K562 (cell line): ENCODE data around the gene MEAK7. TPM values are rescaled to one million over a fixed set of nuclear protein-coding genes. Genes with fewer than 3 reads are reported as not detected.

Source experiments
- ATAC-seq: fragments of 200-7000 bp; cut with Tn5 transposase; 3 replicates; pipeline ENCODE4 v1.9.1; 2020; ENCODE audit warnings: moderate library complexity
- BruUV-seq: library from RNA; stranded (reverse); fragments of 400-500 nt; replicated peaks from 2 replicates; lab custom pipeline; 2021; lab: Mats Ljungman, UMichigan
- CTCF ChIA-PET: fragments of 300-600 bp; formaldehyde crosslinking; extraction: SDS; loops from one replicate; lab custom pipeline; 2021; ENCODE audit warnings: low intra/inter-chr PET ratio; lab: Yijun Ruan, JAX
- POLR2A ChIA-PET: fragments of 300-600, 350-650 bp; sonication (Branson Sonifier 250); formaldehyde crosslinking; extraction: SDS; loops from one replicate; lab custom pipeline; 2021; ENCODE audit warnings: antibody characterized with exemption, inconsistent platforms; lab: Yijun Ruan, JAX
- DNase-seq, 4 experiments: peaks; one replicate each; pipeline versions ENCODE4 v3.0.0 to v3.0.0-alpha.2; 2011 to 2018; ENCODE audit warnings: low spot score in 3 of 4, mixed read lengths in 3 of 4; ENCODE audit errors: extremely low read depth in 1 of 4
- FAIRE-seq: peaks from 2 replicates; lab custom pipeline; 2011; peaks lifted over from hg19 to GRCh38; lab: Jason Lieb, UNC
- H2AFZ ChIP-seq: 2 replicates; pipeline ENCODE4 v1.6.0; 2011; ENCODE audit warnings: low read depth, low read length, control low read depth, inconsistent platforms
- H3K27ac ChIP-seq: fragments of 200-600 bp; 3 replicates; pipeline ENCODE4 v1.8.0; 2011; ENCODE audit warnings: low read depth, mild to moderate bottlenecking, control low read depth, inconsistent platforms, low read length, moderate library complexity, mixed read lengths; ENCODE audit errors: extremely low read depth
- H3K27me3 ChIP-seq, 2 experiments: fragments of 300-600 bp in 1 of 2; 2 replicates in 1 of 2; 3 replicates in 1 of 2; pipeline versions ENCODE4 v1.6.0 to v1.8.0; 2011; ENCODE audit warnings: inconsistent platforms in 2 of 2, low read length in 2 of 2, mild to moderate bottlenecking in 1 of 2, mixed read lengths in 1 of 2, moderate library complexity in 1 of 2; ENCODE audit not compliant: control insufficient read depth in 2 of 2, insufficient read depth in 2 of 2
- H3K36me3 ChIP-seq: fragments of 300-600 bp; 3 replicates; pipeline ENCODE4 v1.8.0; 2011; ENCODE audit warnings: mild to moderate bottlenecking, low read length, inconsistent platforms; ENCODE audit not compliant: control insufficient read depth, insufficient read depth
- H3K4me1 ChIP-seq, 2 experiments: fragments of 200-600 bp in 1 of 2; replicated peaks in 1 of 2; 2 replicates in 1 of 2; 3 replicates in 1 of 2; pipeline versions ENCODE4 v1.5.1 to v1.8.0; 2011; ENCODE audit warnings: inconsistent platforms in 2 of 2, low read length in 2 of 2, mild to moderate bottlenecking in 1 of 2, mixed read lengths in 1 of 2, moderate library complexity in 1 of 2; ENCODE audit not compliant: control insufficient read depth in 2 of 2, insufficient read depth in 2 of 2
- H3K4me2 ChIP-seq: 2 replicates; pipeline ENCODE4 v1.6.1; 2011; ENCODE audit warnings: low read length, control low read depth, inconsistent platforms, mixed read lengths; ENCODE audit not compliant: insufficient read depth
- H3K4me3 ChIP-seq: fragments of 200-600 bp; sonication (generic), shearing (Covaris generic); 2 replicates; pipeline ENCODE4 v1.5.1; 2016; ENCODE audit warnings: control low read depth, inconsistent platforms
- H3K79me2 ChIP-seq: fragments of 200-600 bp; 3 replicates; pipeline ENCODE4 v1.8.0; 2011; ENCODE audit warnings: low read length, inconsistent platforms; ENCODE audit not compliant: control insufficient read depth, insufficient read depth
- H3K9ac ChIP-seq, 2 experiments: 2 replicates each; pipeline versions ENCODE4 v1.6.0 to v1.6.1; 2011; ENCODE audit warnings: low read depth in 2 of 2, low read length in 2 of 2, control low read depth in 1 of 2, inconsistent platforms in 1 of 2, mild to moderate bottlenecking in 1 of 2, mixed read lengths in 1 of 2; ENCODE audit not compliant: insufficient read depth in 1 of 2
- H3K9me1 ChIP-seq: one replicate; pipeline ENCODE4 v1.6.0; 2011; ENCODE audit warnings: inconsistent platforms, mild to moderate bottlenecking, low read length, moderate library complexity; ENCODE audit not compliant: control insufficient read depth, insufficient read depth
- H3K9me3 ChIP-seq: replicated peaks from 2 replicates; pipeline ENCODE4 v1.5.1; 2011; ENCODE audit warnings: low read depth, low read length, inconsistent platforms; ENCODE audit not compliant: control insufficient read depth, insufficient read depth
- H4K20me1 ChIP-seq: replicated peaks from 2 replicates; pipeline ENCODE4 v1.6.1; 2011; ENCODE audit warnings: low read length, inconsistent platforms, mixed read lengths; ENCODE audit not compliant: control insufficient read depth, insufficient read depth
- EWSR1 ChIP-seq: fragments of 450-650 bp; IDR thresholded peaks from 2 replicates; pipeline ENCODE4 v1.6.1; 2018; ENCODE audit warnings: borderline replicate concordance, mild to moderate bottlenecking, low read depth, moderate library complexity; ENCODE audit not compliant: partially characterized antibody
- NBN ChIP-seq: fragments of 450-650 bp; IDR thresholded peaks from 2 replicates; pipeline ENCODE4 v1.6.1; 2016; ENCODE audit warnings: low read depth, mild to moderate bottlenecking
- ZBTB17 ChIP-seq: fragments of 450-650 bp; formaldehyde crosslinking; IDR thresholded peaks from 2 replicates; pipeline ENCODE4 v1.4.0; 2020; ENCODE audit warnings: mild to moderate bottlenecking
- ZNF224 ChIP-seq: sonication (generic); formaldehyde crosslinking; IDR thresholded peaks from 2 replicates; pipeline ENCODE4 v1.8.0; 2022; ENCODE audit warnings: mild to moderate bottlenecking, missing genetic modification reagents
- ZNF695 ChIP-seq: fragments of 450-650 bp; formaldehyde crosslinking; IDR thresholded peaks from 2 replicates; pipeline ENCODE4 v1.4.0; 2020; ENCODE audit warnings: mild to moderate bottlenecking, moderate library complexity
- WGBS: fragments of 100-300 bp; shearing (Covaris generic); methylation state at CpG from one replicate; pipeline ENCODE4 v1.1.6; 2016; ENCODE audit warnings: low coverage, mixed read lengths; ENCODE audit not compliant: insufficient coverage; ENCODE audit errors: missing lambda C conversion rate; 5-methylcytosine and 5-hydroxymethylcytosine counted together
- in situ Hi-C: fragments of 300-500 bp; cut with MboI; formaldehyde crosslinking; loops from 4 replicates; pipeline ENCODE4 v1.15.0; 2018; ENCODE audit warnings: inconsistent platforms, mixed read lengths
- intact Hi-C: fragments of 100-400 bp; cut with micrococcal nuclease; formaldehyde crosslinking; loops from 2 replicates; pipeline ENCODE4 v1.14.2; 2022
- polyA plus RNA-seq, 8 experiments: library from polyadenylated mRNA; depleted of rRNA in 4 of 8; stranded (reverse) in 5 of 8; unstranded in 3 of 8; fragments of >200 nt; fragmentation: Nextera tagmentation in 2 of 8; fragmentation: Illumina TruSeq in 1 of 8; extraction: Ambion mirVana in 2 of 8; extraction: Trizol in 1 of 8; gene quantifications; 2 replicates each; pipeline versions ENCODE4 v1.2.1 to v1.2.3, GENCODE V29; 2011 to 2014; ENCODE audit warnings: inconsistent platforms in 1 of 8, missing spikeins in 1 of 8
- total RNA-seq, 7 experiments: library from RNA; depleted of rRNA in 6 of 7; stranded (reverse); fragments of >200 nt in 6 of 7; fragmentation: Illumina TruSeq in 2 of 7; extraction: Trizol in 2 of 7; gene quantifications; 2 replicates each; pipeline versions ENCODE4 v1.2.1 to v1.2.3, GENCODE V29; 2011 to 2021; ENCODE audit warnings: low replicate concordance in 1 of 7
- TF ChIP-seq, protein P1 (sequence below), 2 experiments: fragments of 200-800 bp in 1 of 2; sonication (Bioruptor generic) in 1 of 2; sonication (generic) in 1 of 2; formaldehyde crosslinking in 1 of 2; IDR thresholded peaks in 1 of 2; conservative IDR thresholded peaks in 1 of 2; 2 replicates each; pipeline versions ENCODE4 v1.5.0 to v1.6.1; 2016 to 2020; ENCODE audit warnings: missing compliant biosample characterization in 1 of 2, missing genetic modification characterization in 1 of 2, missing genetic modification reagents in 1 of 2
- TF ChIP-seq, protein P2 (sequence below), 2 experiments: fragments of 450-650 bp; IDR thresholded peaks; 2 replicates each; pipeline ENCODE4 v1.6.1; 2016; ENCODE audit warnings: mild to moderate bottlenecking in 2 of 2, borderline replicate concordance in 1 of 2, low read depth in 1 of 2, moderate library complexity in 1 of 2

The MEAK7 gene
- total and polyA plus RNA-seq, 9 of the 15 experiments (the other 6 are each of a cell fraction or from before 2014, with no cell fraction given), result 1.4 to 14.5 (median 6.3) TPM

DNA sequence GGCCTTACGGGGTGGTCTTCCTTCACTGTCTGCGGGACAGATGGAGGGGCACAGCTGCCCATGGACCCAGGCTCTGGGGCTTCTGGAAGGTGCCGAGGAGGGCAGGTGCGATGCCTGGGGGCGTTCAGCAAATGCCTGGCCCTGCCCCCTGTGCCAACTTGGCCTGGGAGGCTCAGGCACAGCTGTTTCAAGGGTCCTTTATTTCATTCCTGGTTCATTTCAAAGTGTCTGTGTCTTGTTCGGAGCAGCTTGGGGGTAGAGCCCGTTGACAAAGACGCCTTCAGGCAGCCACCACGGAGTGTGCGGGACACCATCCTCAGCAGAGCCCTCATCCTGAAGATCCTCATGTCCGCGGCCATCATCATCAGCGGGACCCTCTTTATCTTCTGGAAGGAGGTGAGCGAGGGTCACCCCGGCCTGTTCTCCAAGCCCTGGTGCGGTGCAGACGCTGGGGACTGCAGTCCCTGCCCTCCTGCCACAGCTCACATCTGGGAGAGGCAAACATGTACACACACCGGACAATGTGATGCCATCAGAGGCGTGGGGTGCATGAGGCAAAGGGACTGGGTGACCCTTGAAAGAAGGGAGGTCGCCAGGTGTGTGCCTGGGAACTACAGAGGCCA, 43.9 kb downstream of the MEAK7 start:
- H3K27ac ChIP-seq, result no peak overlapping the region
- no TSS peak for BruUV-seq
- H3K4me2 ChIP-seq, result no peak overlapping the region
- ChIA-PET POLR2A (interaction anchor here (0.7 kb wide), 1 partner anchor 438 kb away, joined by 3 read pairs; no protein-coding TSS in a partner anchor), CTCF (no interaction called here)
- DNase-seq (no peak), ATAC-seq (no peak; the same call in 2 of the 3 replicates)
- H3K79me2 ChIP-seq, result no peaks in the 10 kb centered on the region
- H3K27me3 ChIP-seq, result peaks cover 47 to 54% of the 10 kb centered on the region in 2 experiments
- H3K4me3 ChIP-seq, result no peak overlapping the region
- H3K36me3 ChIP-seq, result no peaks in the 10 kb centered on the region
- no peak overlapping the region for H3K9ac ChIP-seq
- TF ChIP-seq, protein P1, sequence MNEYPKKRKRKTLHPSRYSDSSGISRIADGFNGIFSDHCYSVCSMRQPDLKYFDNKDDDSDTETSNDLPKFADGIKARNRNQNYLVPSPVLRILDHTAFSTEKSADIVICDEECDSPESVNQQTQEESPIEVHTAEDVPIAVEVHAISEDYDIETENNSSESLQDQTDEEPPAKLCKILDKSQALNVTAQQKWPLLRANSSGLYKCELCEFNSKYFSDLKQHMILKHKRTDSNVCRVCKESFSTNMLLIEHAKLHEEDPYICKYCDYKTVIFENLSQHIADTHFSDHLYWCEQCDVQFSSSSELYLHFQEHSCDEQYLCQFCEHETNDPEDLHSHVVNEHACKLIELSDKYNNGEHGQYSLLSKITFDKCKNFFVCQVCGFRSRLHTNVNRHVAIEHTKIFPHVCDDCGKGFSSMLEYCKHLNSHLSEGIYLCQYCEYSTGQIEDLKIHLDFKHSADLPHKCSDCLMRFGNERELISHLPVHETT (CRISPR knock-in tag; conservative IDR thresholded peaks at IDR 0.05 in 1 of 2, IDR thresholded peaks at IDR 0.05 in 1 of 2), result no peak
- TF ChIP-seq EWSR1 (no peak), ZBTB17 (CRISPR knock-in tag) (no peak), ZNF224 (CRISPR knock-in tag) (no peak), NBN (no peak), ZNF695 (no peak)
- TF ChIP-seq, protein P2, sequence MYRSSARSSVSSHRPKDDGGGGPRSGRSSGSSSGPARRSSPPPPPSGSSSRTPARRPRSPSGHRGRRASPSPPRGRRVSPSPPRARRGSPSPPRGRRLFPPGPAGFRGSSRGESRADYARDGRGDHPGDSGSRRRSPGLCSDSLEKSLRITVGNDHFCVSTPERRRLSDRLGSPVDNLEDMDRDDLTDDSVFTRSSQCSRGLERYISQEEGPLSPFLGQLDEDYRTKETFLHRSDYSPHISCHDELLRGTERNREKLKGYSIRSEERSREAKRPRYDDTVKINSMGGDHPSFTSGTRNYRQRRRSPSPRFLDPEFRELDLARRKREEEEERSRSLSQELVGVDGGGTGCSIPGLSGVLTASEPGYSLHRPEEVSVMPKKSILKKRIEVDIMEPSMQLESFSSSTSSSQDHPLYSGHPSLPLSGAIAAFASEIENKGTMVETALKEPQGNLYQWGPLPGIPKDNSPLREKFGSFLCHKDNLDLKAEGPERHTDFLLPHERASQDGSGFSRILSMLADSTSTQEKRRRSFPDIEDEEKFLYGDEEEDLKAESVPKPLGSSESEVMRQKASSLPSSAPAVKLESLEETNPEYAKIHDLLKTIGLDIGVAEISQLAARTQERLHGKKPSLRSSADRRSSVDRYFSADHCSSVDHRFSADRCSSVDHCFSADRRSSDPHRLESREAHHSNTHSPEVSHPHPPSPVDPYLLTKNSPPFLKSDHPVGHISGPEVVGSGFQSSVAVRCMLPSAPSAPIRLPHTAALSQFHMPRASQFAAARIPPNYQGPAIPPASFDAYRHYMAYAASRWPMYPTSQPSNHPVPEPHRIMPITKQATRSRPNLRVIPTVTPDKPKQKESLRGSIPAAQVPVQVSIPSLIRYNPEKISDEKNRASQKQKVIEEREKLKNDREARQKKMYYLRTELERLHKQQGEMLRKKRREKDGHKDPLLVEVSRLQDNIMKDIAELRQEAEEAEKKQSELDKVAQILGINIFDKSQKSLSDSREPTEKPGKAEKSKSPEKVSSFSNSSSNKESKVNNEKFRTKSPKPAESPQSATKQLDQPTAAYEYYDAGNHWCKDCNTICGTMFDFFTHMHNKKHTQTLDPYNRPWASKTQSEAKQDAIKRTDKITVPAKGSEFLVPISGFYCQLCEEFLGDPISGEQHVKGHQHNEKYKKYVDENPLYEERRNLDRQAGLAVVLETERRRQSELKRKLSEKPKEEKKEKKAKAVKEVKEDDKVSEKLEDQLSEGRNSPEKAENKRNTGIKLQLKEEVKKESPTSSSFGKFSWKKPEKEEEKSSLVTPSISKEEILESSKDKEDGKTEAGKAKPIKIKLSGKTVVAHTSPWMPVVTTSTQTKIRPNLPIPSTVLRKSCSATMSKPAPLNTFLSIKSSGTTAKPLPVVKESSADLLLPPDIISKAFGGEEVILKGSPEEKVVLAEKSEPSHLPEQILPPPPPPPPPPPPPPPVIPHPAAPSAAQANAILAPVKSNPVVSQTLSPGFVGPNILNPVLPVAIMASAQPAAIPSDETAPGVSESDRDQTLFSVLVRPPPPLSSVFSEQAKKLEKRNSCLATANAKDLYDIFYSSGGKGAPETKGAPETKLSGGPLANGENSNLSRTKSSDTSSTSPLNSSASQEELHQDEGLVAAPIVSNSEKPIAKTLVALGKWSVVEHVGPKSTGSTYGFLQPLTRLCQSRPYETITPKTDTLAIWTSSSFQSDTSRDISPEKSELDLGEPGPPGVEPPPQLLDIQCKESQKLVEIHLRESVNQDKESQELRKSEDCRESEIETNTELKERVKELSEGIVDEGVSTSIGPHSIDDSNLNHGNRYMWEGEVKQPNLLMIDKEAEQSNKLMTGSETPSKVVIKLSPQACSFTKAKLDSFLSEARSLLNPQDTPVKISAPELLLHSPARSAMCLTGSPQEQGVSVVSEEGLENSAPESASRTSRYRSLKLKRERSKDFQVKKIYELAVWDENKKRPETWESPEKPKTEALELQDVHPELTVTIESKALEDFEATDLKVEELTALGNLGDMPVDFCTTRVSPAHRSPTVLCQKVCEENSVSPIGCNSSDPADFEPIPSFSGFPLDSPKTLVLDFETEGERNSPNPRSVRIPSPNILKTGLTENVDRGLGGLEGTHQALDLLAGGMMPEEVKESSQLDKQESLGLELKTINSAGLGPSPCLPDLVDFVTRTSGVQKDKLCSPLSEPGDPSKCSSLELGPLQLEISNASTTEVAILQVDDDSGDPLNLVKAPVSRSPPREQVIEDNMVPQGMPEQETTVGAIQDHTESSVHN (IDR thresholded peaks at IDR 0.05; ENCODE audit: borderline replicate concordance in 1 of 2, low read depth in 1 of 2), result no peak
- TF ChIP-seq, all 486 proteins: peak for 0
- H2AFZ ChIP-seq, result no peak overlapping the region
- H4K20me1 ChIP-seq, result peaks cover 10% of the 10 kb centered on the region; the same call in 1 of the 2 replicates
- in situ Hi-C loops, result no loop called here
- no peaks in the 10 kb centered on the region for H3K9me3 ChIP-seq
- 3% methylated on average over 19 of the region's 20 CpGs for WGBS
- H3K9me1 ChIP-seq, result no peaks in the 10 kb centered on the region
- H3K4me1 ChIP-seq, result peaks cover 0 to 15% of the 10 kb centered on the region in 2 experiments; a peak in 2 of 5 replicates
- intact Hi-C loops, result no loop called here
- no peak for FAIRE-seq
